Coronary artery (tissue), 2 donors: ENCODE measurements around the gene CCL7.
A peak's percentile ranks its signal among the peaks of the same experiment; 100 is the strongest.

Experiments
- DNase-seq: peaks from one replicate; pipeline ENCODE4 v3.0.0-alpha.2; 2017; ENCODE audit warnings: low spot score
- H3K27ac ChIP-seq, 2 donors: fragments of 200-600 bp; sonication (generic); one replicate each; pipeline ENCODE4 v1.5.1; 2016 to 2019
- H3K4me3 ChIP-seq: fragments of 200-600 bp; sonication (generic); 2 replicates; pipeline ENCODE4 v1.5.1; 2016; ENCODE audit warnings: mild to moderate bottlenecking, moderate library complexity
- TF ChIP-seq, protein P1 (sequence below): fragments of 200-600 bp; sonication (generic); IDR thresholded peaks from one replicate; pipeline ENCODE4 v1.5.1; 2019; ENCODE audit warnings: antibody characterized with exemption

The CCL7 gene

GRCh38 chr17:34299956-34300577 lies 30.0 kb downstream of the CCL7 start:
- DNase-seq = peak; percentile 0
- TF ChIP-seq, protein P1, sequence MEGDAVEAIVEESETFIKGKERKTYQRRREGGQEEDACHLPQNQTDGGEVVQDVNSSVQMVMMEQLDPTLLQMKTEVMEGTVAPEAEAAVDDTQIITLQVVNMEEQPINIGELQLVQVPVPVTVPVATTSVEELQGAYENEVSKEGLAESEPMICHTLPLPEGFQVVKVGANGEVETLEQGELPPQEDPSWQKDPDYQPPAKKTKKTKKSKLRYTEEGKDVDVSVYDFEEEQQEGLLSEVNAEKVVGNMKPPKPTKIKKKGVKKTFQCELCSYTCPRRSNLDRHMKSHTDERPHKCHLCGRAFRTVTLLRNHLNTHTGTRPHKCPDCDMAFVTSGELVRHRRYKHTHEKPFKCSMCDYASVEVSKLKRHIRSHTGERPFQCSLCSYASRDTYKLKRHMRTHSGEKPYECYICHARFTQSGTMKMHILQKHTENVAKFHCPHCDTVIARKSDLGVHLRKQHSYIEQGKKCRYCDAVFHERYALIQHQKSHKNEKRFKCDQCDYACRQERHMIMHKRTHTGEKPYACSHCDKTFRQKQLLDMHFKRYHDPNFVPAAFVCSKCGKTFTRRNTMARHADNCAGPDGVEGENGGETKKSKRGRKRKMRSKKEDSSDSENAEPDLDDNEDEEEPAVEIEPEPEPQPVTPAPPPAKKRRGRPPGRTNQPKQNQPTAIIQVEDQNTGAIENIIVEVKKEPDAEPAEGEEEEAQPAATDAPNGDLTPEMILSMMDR = no peak
- peak overlapping the region in 1 of 2 donors; percentile 11 for H3K27ac ChIP-seq
- no peak overlapping the region for H3K4me3 ChIP-seq

- Histone ChIP-seq H3K4me3 (no peak overlapping the region), H3K27ac (no peak overlapping the region)
- peak; percentile 55 for DNase-seq
- TF ChIP-seq, protein P1 = no peak
Measured at GRCh38 chr17:34300652-34301370, 30.8 kb downstream of the CCL7 start.

- Histone ChIP-seq H3K4me3 (no peak overlapping the region), H3K27ac (no peak overlapping the region)
- TF ChIP-seq, protein P1 = no peak
- peak; percentile 14 for DNase-seq
Measured at GRCh38 chr17:34301986-34302385, 32.0 kb downstream of the CCL7 start.

GRCh38 chr17:34302636-34303035 lies 32.6 kb downstream of the CCL7 start:
- Histone ChIP-seq H3K27ac (no peak overlapping the region), H3K4me3 (no peak overlapping the region)
- DNase-seq = peak; percentile 14
- TF ChIP-seq, protein P1 = no peak

GRCh38 chr17:34303606-34304005 lies 33.6 kb downstream of the CCL7 start:
- Histone ChIP-seq H3K4me3 (no peak overlapping the region), H3K27ac (no peak overlapping the region)
- peak; percentile 58 for DNase-seq
- TF ChIP-seq, protein P1 = no peak

DNA sequence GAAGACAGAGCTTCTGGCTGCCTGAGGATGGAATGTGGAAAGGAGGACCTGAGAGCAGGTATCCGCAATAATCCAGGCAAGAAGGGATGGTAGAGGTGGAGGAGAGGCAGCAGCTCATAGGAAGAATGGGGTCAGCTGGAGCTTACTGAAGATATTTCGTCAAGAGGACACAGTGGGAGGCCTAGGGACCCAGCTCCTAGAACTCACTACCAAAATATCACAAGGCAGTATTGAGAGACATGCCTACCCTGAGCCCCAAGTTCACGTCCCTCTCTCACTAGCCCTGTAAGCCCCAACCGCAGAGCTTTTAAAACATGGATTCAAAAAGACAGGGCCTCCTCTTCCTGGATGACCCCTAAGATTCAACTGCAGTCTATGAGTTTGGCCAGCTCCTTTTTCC lies 35.0 kb downstream of the CCL7 start:
- H3K4me3 ChIP-seq = no peak overlapping the region
- TF ChIP-seq, protein P1 = no peak
- DNase-seq = peak; percentile 9

GRCh38 chr17:34305606-34306005 lies 35.6 kb downstream of the CCL7 start:
- TF ChIP-seq, protein P1 = no peak
- H3K4me3 ChIP-seq = no peak overlapping the region

More for the DNA sequence above, 35.0 kb downstream of the CCL7 start:
- H3K27ac ChIP-seq = no peak overlapping the region

More at GRCh38 chr17:34305606-34306005, 35.6 kb downstream of the CCL7 start:
- no peak overlapping the region for H3K27ac ChIP-seq
- DNase-seq = peak; percentile 21
